HG02870 (cell line): Measurements from ENCODE around the gene POLN.

Experiments
- ATAC-seq: cut with Tn5 transposase; IDR thresholded peaks from one replicate; pipeline ENCODE4 v1.9.1; 2021; ENCODE audit warnings: mild to moderate bottlenecking, moderate library complexity; ENCODE audit not compliant: unreplicated experiment

POLN gene

DNA sequence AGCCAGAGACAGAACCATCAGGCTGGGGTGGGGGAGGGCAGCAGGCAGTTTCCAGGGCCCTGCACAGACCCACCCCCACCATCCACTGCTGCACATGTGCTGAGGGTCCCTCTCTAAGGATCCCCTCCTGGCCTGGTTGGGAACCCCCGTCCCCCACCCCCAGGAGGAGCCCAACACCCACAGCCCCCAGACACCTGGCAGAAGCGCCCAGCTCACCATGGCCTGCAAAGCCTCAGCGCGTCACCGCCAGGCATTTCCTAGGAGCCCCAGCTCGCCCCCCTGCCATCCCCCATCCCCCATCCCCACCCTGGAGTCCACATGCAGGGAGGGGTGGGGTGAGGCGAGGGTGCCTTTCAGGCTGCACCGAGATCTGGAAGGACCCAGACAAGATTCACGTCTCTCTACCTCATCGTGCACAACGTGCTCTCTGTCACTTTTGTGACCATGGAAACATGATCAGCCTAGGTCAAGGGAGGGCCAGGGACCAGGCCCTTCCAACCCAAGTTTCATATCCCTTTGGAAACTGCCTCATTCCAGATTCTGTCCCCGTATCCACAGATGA, 10.7 kb upstream of the POLN start:
- ATAC-seq = no peak

DNA sequence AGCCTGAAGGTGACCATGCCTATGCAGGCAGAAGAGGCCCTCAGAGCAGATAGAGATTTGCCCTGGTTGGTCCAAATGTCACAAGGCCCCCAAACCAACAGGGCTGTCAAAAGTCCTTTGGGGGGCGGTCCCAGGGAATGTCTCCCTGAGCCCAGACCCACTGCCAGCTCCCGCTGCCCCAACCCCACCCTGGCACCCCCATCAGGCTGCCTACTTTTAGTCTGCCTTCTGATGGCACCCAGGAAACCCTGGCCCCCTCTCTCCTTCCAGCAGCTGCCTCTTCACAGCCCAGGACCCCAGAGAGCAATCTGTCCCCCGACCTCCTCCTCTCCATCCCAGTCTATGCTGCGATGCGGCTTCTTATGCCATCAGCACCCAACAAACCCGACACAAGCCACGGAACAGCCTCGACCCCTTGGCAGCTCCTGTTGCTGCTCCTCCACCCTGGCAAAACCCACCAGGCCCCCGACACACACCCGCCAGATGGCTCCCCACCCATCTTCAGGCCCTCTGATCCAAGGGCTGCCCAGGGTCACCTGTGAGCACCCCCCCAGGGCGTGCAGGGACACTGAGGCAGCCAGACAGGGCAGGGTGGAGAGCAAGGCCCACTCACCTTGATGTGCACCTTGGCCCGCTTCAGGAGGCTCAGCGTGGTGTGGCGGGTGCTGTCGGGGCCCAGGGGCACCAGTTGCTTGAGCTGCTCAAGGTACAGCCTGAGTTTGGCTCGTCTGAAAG, 10.0 kb upstream of the POLN start:
- ATAC-seq = no peak

DNA sequence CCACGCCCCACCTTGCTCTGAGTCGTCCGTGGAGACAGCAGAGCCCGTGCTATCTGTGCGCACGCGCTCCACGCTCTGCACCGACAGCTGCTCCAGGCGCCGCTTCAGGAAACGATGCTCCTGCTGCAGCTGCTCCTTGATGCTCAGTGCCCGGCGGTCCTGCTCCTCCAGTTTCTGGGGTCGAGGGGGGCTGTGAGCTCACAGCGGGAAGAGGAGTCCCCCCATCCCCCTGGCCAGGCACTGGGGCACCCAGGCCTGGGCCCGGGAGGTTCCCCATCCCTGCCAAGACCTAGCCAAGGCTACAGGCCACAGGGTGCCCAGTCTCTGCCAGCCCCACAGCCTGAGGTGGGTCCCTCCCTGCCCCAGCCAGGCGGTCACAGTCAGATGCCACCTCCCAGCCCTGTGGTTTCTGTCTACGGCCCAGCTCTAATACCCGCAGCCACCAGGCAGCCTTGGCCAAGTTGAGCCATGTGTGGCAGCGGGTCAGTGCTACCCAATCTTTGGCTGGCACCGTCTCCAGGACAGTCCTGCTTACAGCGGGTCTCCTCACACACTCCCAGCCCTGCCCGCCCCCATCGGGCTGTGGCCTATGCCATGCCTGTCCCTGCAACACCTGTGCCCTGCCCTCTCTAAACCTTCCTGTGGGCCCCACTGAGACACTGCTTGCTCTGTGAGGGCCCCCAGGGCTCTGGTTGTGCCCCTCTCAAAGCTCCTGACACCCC, 9.3 kb upstream of the POLN start:
- no peak for ATAC-seq

DNA sequence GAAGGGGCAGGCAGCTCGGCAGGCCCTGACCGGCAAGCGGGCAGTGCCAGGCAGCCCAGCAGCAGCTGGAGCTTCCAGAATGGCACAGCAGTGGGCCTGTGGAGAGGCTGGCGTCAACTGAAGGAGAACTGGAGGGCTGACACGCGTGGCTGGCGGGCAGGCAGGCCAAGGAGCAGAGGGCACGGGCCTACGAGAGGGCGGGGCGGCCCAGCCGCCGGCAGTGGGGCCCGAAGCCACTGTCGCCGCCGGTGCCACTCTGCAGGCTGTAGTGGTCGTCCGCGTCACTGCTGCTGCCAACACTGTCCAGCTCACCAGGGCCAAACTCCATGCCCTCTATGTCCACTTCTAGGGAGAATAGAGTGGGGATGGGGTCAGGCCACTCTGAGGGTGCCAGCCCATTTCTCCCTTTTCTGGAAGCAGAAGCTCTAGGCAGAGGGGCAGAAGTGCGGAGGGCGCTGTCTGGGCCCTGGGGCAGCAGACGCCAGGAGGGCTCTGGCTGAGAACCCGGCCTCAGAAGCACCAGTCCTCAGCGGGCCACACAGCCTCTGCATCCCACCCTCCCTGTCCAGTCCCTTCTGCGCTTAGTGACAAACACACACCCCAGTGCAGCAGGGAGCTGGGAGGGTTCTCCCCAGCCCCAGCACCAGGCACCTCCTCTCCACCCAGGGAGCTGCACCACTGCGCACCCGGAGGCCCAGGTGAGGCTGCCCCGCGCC, 8.6 kb upstream of the POLN start:
- no peak for ATAC-seq

DNA sequence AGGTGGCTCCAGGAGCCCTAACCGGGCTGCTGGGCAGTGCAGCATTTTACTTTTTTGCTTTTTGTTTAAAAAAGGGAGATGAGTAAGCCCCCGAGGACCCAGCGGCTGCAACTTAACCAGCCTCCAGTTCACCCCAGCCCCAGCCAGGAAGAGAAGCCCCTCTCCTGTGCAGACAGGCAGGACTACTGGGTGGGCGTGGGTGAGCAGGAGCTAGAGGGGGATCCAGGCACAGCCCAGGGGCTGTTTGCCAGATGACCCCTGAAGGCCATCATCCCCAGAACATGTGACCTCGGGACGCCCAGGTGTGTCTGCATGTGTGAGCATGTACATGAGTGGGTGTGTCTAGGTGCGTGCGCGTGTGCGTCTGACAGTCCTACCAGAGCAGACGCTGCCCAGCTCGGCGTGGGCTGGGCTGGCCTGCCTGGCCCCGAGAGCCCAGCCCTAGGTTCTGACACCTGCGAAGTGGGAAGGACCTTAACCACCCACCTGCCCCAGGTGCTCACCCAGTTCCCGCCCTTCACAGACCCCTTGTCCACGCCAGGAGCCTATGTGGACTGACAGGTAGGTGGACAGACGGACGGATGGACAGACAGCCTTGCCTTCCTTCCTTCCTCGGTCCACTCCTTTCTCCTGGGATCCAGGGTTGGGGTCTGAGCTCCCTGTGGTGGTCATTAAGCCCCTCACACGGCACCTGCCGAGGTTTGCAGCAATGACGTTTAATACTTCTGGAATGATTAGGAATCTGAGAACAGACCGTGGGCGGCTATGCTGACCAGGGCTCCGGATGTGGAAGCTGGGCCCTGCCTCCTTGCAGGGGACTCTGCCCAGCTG, 7.8 kb upstream of the POLN start:
- ATAC-seq = no peak

DNA sequence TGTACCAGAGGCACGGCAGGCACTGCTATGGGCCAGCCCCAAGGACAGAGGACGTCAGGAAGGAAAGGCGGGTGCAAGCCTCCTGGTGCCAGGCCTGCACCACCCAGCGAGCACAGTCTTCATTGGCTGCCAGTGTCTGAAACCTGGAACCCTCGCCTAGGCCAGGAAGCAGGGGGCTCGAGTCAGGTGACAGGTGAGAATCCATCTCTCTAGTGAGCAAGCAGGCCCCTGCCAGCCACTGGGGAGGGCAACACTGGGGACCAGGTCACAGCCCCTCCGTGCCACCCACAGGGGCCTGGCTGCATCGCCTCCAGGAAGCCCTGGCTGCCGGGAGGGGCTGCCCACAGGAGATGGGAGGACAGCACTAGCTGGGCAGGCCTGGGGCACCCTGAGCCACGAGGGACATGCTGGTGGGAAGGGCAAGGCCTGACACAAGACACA, 6.9 kb upstream of the POLN start:
- ATAC-seq = no peak

DNA sequence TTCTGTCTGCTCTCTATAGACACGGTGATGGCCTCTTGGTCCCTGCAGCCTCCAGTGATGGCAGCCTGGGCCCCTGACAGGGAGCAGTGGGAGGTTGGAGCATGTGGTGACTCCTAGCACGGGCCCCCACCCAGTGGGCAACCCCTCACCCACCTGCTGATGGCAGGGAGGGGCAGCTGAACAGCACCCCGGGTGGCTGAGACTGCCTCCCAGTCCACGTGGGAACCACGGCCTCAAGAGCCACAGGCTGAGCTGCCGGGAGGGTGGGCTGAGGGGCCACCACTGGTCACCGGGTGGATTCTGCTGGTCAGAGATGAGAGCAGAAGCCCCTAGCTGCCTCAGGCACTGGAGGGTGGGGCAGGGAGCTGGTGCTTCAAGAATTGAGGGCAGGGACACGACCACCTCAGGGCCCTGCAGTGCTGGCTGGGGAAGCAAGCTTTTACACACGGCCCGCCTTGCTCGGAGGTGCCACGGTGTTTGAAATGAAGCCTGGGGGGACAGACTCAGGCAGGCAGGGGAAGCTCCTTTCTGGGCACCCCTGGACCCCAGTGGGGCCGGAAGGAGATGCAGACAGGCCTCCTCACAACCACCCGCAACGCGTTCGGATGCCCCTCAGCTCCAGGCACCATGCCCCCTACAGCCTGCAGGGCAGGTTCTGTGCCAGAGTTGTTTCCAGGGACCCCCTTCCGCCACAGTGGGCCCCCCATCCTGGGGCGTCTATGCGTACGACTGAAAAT, 6.3 kb upstream of the POLN start:
- ATAC-seq = no peak

DNA sequence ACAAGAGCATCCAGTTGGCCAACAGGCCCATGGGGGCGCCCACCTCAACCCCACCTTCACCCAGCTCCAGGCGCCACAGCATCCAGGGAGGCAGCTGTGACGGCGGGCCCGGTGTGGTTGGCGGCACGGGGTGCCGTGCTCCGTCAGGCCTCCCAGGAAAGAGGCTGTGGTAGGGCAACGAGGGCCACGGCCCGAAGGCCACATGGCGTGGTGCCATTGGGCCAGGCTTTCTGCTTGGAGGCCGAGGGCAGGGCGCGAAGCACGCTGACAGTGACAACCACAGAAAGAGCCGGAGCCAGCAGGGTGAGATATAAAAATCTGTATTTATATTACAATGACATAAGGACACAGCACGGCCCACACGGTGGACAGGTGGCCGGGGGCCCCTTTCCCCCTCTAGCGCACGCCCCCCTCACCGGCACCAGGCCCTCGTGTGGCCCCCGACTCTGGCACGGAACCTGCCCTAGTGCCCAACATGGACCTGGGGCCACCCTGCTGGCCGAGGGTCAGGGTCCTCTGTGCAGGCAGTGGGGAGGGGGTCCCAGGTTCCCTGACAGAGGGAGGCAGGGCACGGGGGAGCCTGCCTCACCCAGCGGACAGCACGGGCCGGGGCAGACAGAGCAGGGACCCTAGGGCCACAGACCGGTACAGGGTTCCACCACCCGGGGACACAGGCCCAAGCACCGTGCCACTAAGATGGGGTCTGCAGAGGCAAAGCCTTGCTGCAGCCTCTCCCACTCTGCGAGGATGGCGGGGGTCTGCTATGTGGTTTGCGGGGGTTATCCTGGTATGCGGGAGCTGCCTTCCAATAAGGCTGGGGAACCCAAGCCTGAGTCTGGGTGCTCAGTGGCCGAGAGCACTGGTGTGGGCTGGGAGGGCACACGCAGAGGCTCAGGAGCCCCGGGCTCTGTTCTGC, 5.5 kb upstream of the POLN start:
- ATAC-seq = no peak

DNA sequence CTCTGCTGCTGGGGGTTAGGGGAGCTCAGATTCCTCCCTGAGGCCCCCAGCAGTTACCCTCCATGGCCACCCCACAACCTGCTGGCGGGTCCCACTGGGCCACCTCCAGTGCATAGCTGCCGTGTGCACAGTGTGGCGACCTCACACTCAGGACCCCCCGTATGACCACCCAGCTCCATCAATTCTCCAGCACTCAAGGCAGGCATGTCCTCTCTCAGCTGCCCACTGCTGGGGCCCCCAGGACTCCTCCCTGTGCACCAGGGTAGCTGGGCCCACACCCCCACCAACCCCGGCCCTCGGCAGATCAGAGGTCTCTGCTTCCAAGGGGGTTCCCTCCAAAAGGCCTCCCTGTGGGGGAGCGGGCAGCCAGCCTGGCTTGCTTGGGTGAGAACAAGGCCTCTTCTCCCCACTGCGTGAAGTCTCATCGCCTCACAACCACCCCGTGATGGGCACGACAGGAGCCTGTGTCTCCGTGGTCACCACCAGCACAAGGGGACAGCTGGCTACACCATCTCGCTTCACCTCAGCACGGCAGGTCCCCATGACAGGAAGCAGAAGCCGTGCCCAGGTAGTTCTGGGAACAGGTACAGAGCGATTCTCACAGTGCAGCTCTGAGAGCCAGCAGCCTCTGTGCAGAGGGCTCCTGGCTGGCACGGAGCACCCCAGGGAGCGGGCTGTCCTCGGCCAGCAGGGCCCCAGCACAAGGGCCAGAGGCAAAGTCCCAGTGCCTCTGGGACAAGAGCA, 4.6 kb upstream of the POLN start:
- no peak for ATAC-seq

DNA sequence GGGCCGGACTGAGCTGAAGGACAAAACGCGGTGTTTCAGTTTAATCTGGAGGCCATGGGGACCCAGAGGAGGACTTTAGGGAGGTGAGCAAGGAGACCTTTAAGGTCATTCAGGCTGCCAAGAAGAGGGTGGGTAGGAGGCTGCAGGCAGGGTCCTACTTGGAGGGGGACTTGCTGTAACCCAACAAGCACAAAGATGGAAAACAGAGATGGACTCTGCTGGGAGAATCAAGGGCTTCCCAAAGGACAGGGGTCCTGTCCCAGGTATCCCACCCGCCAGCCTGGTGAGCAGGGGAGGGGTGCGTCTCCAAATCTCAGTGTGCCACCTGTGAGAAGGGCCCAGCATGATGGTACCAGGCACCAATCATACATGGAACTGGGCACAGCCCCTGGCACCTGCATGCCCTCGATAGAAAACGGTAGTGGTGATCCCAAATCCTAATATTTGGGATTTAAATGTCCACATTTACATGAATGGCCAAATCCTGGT, 3.9 kb upstream of the POLN start:
- no peak for ATAC-seq

DNA sequence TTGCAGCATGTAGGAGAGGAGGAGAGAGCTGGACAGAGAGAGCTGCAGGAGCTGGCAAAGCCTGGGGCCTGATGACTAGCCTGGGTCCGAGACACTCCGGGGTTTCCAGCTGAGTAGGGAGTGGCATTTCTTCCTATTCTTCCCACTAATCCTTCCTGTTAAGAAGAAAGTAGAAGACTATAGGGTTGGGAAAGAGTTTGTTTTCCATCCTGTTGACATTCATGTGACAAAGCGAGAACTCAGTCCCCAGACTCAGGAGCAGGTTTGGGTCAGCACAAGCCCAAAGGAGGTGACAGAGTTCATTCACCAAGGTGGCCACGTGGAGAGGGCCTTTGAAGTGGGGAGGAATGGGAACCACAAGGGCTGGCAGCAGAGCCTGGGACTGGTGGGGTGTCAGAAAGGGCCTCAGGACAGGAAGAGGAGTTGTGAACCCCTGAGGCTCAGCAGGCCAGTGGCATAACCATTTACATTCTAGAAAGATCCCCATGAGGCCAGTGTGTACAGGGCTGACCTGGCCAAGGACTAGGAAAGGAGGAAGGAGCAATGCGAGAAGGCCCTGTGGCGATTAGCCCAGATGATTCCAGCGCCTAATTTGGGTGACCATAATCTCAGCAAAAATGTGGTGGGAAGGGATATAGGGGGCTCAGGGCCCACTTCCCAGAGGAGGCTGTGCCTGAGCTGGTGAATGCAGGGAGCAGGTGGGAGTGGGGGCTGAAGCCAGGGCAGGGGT, 3.3 kb upstream of the POLN start:
- ATAC-seq = no peak

DNA sequence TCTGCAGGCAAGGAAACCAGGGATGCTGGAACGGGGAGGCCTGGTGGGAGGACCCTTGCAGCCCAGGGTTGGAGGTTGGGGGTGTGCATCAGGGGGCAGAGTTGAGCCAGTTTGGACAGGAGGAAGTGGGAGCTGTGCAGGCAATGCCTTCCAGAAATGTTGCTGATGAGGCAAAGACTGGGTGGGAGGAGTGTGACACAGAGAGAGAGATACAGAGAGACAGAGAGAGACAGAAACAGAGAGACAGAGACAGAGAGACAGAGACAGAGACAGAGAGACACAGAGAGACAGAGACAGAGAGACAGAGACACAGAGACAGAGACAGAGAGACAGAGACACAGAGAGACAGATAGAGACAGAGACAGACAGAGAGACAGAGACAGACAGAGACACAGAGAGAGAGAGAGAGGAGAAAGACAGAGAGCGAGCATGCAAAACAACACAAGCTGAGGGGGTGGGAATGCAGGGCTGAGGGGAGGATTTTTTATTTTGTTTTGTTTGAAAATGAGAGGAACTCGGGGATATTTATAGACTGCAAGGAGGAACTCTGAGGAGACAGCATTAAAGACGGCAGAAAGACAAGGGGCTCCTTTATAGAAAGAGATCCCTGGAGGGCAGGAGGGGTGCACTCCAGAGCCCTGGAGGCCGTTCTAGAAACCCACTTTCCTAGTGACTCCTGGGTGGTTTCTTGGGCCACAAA, 1.9 kb upstream of the POLN start:
- ATAC-seq = no peak

DNA sequence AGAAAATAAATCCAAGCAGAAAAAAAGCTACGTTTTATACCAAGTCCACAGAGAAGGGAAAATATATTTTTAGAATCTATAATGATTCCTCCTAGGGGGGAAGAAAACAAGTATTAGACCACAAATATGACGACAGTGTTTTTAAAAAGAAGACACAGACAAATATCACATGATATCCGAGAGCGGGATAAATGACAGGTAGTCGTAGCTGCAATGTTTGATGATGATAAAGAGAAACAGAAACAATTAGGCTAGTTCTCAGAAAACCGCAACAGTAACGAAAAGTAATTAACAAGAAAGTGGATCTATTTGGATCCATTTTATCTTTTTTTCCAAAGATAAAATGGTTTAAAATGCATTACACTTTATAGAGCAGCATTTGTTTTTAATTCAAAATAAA, 918 bp downstream of the POLN start:
- ATAC-seq = no peak

DNA sequence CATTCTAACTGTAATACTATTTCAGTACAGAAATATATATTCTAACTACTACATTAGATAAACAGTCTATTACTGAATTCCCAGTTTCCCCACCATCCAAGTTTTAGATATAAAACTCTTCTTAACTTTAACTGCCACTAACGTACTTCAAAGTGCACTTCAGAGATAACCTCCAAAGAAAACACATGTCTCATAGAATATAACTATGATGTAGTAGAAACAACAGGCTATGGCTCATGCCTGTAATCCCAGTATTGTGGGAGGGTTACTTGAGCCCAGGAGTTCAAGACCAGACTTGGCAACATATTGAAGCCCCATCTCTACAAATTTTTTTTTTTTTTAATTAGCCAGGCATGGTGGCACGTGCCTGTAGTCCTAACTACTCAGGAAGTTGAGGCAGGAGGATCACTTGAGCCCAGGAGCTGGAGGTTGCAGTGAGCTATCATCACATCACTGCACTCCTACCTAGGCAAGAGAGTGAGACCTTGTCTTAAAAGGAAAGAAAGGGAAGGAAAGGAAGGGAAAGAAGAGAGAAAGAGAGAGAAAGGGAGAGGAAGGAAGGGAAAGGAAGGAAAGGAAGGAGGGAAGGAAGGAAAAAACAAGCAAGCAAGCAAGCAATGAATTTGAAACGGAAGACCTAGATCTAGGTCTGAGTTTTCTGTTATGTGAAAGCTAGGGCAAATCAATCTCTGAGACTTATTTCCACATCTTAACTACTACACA, 4.8 kb downstream of the POLN start:
- no peak for ATAC-seq

DNA sequence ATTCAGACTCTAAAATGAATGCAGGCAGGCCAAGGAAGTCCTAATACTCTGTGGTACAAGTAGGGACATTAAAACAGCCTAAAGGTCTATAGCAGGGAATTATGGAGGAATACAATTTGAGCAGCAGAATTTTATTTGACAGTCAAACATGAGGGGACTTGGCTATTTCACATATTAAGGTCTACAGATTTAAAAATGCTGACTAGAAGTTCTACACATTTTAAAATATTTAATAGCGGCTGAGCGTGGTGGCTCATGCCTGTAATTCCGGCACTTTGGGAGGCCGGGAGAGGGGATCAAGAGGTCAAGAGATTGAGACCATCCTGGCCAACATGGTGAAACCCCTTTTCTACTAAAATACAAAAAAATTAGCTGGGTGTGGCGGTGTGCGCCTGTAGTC, 10.8 kb downstream of the POLN start:
- no peak for ATAC-seq

DNA sequence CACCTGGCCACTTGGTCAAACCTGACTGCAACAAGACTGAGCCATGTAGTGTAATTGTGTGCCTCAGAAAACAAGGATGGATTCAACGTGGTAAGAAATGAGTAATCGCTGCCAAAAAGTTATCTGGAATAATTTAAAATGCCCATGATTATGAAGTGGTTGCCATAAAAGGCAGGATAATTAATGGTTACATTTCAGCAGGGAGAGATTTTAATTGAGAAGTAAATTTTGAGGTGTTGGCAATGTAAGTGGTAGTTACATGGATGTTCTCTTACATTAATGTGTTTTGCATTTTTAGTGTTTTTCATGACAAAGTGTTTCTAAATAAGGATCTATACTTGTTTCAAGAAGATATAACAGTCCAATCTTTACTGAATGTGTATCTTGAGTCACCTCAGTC, 15.7 kb downstream of the POLN start:
- ATAC-seq = no peak
